GM23338 (cell line): Measurements from ENCODE around the gene MCTP2. TPM values are rescaled to one million over a fixed set of nuclear protein-coding genes. Genes with fewer than 3 reads are reported as not detected.

Experiments used
- ATAC-seq: fragments of 200-7000 bp; cut with Tn5 transposase; 3 replicates; pipeline ENCODE4 v1.9.1; 2020
- DNase-seq: peaks from one replicate; pipeline ENCODE4 v3.0.0-alpha.2; 2015; ENCODE audit warnings: low spot score
- H2AFZ ChIP-seq: fragments of 200-600 bp; sonication (generic); 2 replicates; pipeline ENCODE4 v1.8.0; 2016; ENCODE audit warnings: antibody characterized with exemption, mild to moderate bottlenecking, moderate library complexity
- H3F3A ChIP-seq: fragments of 200-600 bp; sonication (generic); replicated peaks from 2 replicates; pipeline ENCODE4 v1.8.0; 2017; ENCODE audit warnings: antibody characterized with exemption, mixed run types, low read depth
- H3K27ac ChIP-seq: fragments of 200-600 bp; sonication (generic); 2 replicates; pipeline ENCODE4 v1.6.1; 2016; ENCODE audit warnings: low read depth
- H3K27me3 ChIP-seq: fragments of 200-600 bp; sonication (generic); 2 replicates; pipeline ENCODE4 v1.8.0; 2016; ENCODE audit warnings: mild to moderate bottlenecking, mixed run types, moderate library complexity; ENCODE audit not compliant: insufficient read depth
- H3K36me3 ChIP-seq: fragments of 200-600 bp; sonication (generic); 2 replicates; pipeline ENCODE4 v1.8.0; 2016; ENCODE audit warnings: mild to moderate bottlenecking; ENCODE audit not compliant: insufficient read depth
- H3K4me1 ChIP-seq: fragments of 200-600 bp; sonication (generic); 2 replicates; pipeline ENCODE4 v1.8.0; 2016; ENCODE audit warnings: mild to moderate bottlenecking, moderate library complexity; ENCODE audit not compliant: insufficient read depth
- H3K4me2 ChIP-seq: fragments of 200-600 bp; sonication (generic); 2 replicates; pipeline ENCODE4 v1.7.1; 2017; ENCODE audit warnings: mixed run types
- H3K4me3 ChIP-seq: fragments of 200-600 bp; sonication (generic); 2 replicates; pipeline ENCODE4 v1.6.1; 2016; ENCODE audit warnings: mixed run types
- H3K79me2 ChIP-seq: fragments of 200-600 bp; sonication (generic); replicated peaks from 2 replicates; pipeline ENCODE4 v1.8.0; 2017; ENCODE audit warnings: mild to moderate bottlenecking; ENCODE audit not compliant: insufficient read depth
- H3K9me2 ChIP-seq: fragments of 200-600 bp; sonication (generic); 2 replicates; pipeline ENCODE4 v1.8.0; 2017; ENCODE audit not compliant: insufficient read depth
- H4K20me1 ChIP-seq: fragments of 200-600 bp; sonication (generic); replicated peaks from 2 replicates; pipeline ENCODE4 v1.8.0; 2017; ENCODE audit warnings: mild to moderate bottlenecking; ENCODE audit not compliant: insufficient read depth
- H3K27ac Mint-ChIP-seq: 2 replicates; pipeline ENCODE4 v1.8.0; 2020; ENCODE audit warnings: inconsistent platforms, mild to moderate bottlenecking, moderate library complexity, mixed read lengths
- H3K27me3 Mint-ChIP-seq: 3 replicates; pipeline ENCODE4 v1.8.0; 2022; ENCODE audit warnings: low read depth, mild to moderate bottlenecking, moderate library complexity, mixed read lengths, inconsistent platforms; ENCODE audit not compliant: insufficient read depth, poor library complexity
- H3K36me3 Mint-ChIP-seq: 3 replicates; pipeline ENCODE4 v1.8.0; 2021; ENCODE audit warnings: low read depth, mild to moderate bottlenecking, inconsistent platforms, moderate library complexity, mixed read lengths
- H3K4me1 Mint-ChIP-seq: 3 replicates; pipeline ENCODE4 v1.8.0; 2020; ENCODE audit warnings: mild to moderate bottlenecking, inconsistent platforms, mixed read lengths
- H3K4me3 Mint-ChIP-seq: 3 replicates; pipeline ENCODE4 v1.8.0; 2021; ENCODE audit warnings: moderate library complexity, mild to moderate bottlenecking, inconsistent platforms, mixed read lengths
- H3K9me3 Mint-ChIP-seq: 3 replicates; pipeline ENCODE4 v1.8.0; 2020; ENCODE audit warnings: moderate library complexity, mild to moderate bottlenecking, inconsistent platforms, mixed read lengths
- CREB1 ChIP-seq: fragments of 250-450 bp; sonication (Bioruptor Pico); IDR thresholded peaks from 2 replicates; pipeline ENCODE4 v1.5.0; 2020; ENCODE audit warnings: low read depth, mild to moderate bottlenecking, moderate library complexity
- CTCF ChIP-seq, 2 experiments: fragments of 200-600 bp in 1 of 2; sonication (generic) in 1 of 2; conservative IDR thresholded peaks; 2 replicates each; pipeline versions ENCODE4 v1.5.1 to v1.6.1; 2016 to 2017; ENCODE audit warnings: antibody characterized with exemption in 2 of 2, low read depth in 2 of 2, mild to moderate bottlenecking in 2 of 2, moderate library complexity in 1 of 2
- ETS1 ChIP-seq: IDR thresholded peaks from 2 replicates; pipeline ENCODE4 v1.6.1; 2016; ENCODE audit warnings: antibody characterized with exemption
- EZH2 ChIP-seq: fragments of 200-600 bp; sonication (generic); IDR thresholded peaks from one replicate; pipeline ENCODE4 v1.8.0; 2017; ENCODE audit warnings: antibody characterized with exemption, mild to moderate bottlenecking, low read depth; ENCODE audit not compliant: unreplicated experiment
- EZH2phosphoT487 ChIP-seq: fragments of 200-600 bp; sonication (generic); IDR thresholded peaks from one replicate; pipeline ENCODE4 v1.8.1; 2018; ENCODE audit warnings: antibody characterized with exemption; ENCODE audit not compliant: unreplicated experiment
- JUNB ChIP-seq: IDR thresholded peaks from one replicate; pipeline ENCODE4 v1.6.1; 2016; ENCODE audit warnings: antibody characterized with exemption; ENCODE audit not compliant: unreplicated experiment
- NANOG ChIP-seq: IDR thresholded peaks from 2 replicates; pipeline ENCODE4 v1.6.1; 2016; ENCODE audit warnings: antibody characterized with exemption, borderline replicate concordance
- POLR2AphosphoS5 ChIP-seq: IDR thresholded peaks from 2 replicates; pipeline ENCODE4 v1.6.1; 2016; ENCODE audit warnings: antibody characterized with exemption, low read depth
- REST ChIP-seq: IDR thresholded peaks from one replicate; pipeline ENCODE4 v1.6.1; 2018; ENCODE audit warnings: antibody characterized with exemption; ENCODE audit not compliant: unreplicated experiment
- STAT1 ChIP-seq: IDR thresholded peaks from one replicate; pipeline ENCODE4 v1.6.1; 2016; ENCODE audit warnings: antibody characterized with exemption; ENCODE audit not compliant: unreplicated experiment
- ZNF114 ChIP-seq: fragments of 250-450 bp; sonication (Bioruptor Pico); IDR thresholded peaks from 2 replicates; pipeline ENCODE4 v1.5.0; 2020; ENCODE audit warnings: mild to moderate bottlenecking, moderate library complexity
- ZNF331 ChIP-seq: fragments of 250-450 bp; sonication (Bioruptor Pico); IDR thresholded peaks from 2 replicates; pipeline ENCODE4 v1.5.0; 2020; ENCODE audit warnings: low read depth, mild to moderate bottlenecking, moderate library complexity
- ZNF462 ChIP-seq: fragments of 250-450 bp; sonication (Bioruptor Pico); IDR thresholded peaks from 2 replicates; pipeline ENCODE4 v1.5.0; 2020; ENCODE audit warnings: mild to moderate bottlenecking, moderate library complexity
- polyA plus RNA-seq: library from polyadenylated mRNA; unstranded; fragments of >200 nt; fragmentation: Nextera tagmentation; extraction: Ambion mirVana; gene quantifications from 2 replicates; pipeline ENCODE4 v1.2.1, GENCODE V29; 2016
- total RNA-seq: library from RNA; depleted of rRNA; stranded (reverse); fragments of >200 nt; shearing (Covaris generic); gene quantifications from 2 replicates; pipeline ENCODE4 v1.2.3, GENCODE V29; 2014

The MCTP2 gene
- total and polyA plus RNA-seq, 2 experiments from 2014 or later: 1.8 to 5.5 TPM

- H3F3A ChIP-seq: no peaks in the 10 kb centered on the region
- no peaks in the 10 kb centered on the region for H3K79me2 ChIP-seq
- H2AFZ ChIP-seq: no peak overlapping the region
- no peaks in the 10 kb centered on the region for H3K9me2 ChIP-seq
- no peak overlapping the region for H3K27ac Mint-ChIP-seq
- H4K20me1 ChIP-seq: no peaks in the 10 kb centered on the region
- H3K4me3 Mint-ChIP-seq: no peak overlapping the region
- no peaks in the 10 kb centered on the region for H3K27me3 ChIP-seq
- no peak for DNase-seq
- peaks cover 11% of the 10 kb centered on the region for H3K4me1 Mint-ChIP-seq
- no peak for ATAC-seq
- H3K4me3 ChIP-seq: no peak overlapping the region
- no peaks in the 10 kb centered on the region for H3K9me3 Mint-ChIP-seq
- no peak overlapping the region for H3K27ac ChIP-seq
- no peak overlapping the region for H3K4me2 ChIP-seq
- TF ChIP-seq ZNF462 (CRISPR knock-in tag) (no peak), EZH2phosphoT487 (no peak), REST (no peak), JUNB (no peak), ETS1 (no peak), ZNF114 (CRISPR knock-in tag) (no peak), CREB1 (no peak), EZH2 (no peak), POLR2AphosphoS5 (no peak), ZNF331 (no peak), CTCF (conservative IDR thresholded peaks at IDR 0.05; ENCODE audit: low read depth in 2 of 2) (no peak), STAT1 (no peak), NANOG (no peak)
- H3K36me3 Mint-ChIP-seq: no peaks in the 10 kb centered on the region
- H3K27me3 Mint-ChIP-seq: peaks cover 5% of the 10 kb centered on the region
- H3K36me3 ChIP-seq: no peaks in the 10 kb centered on the region
- H3K4me1 ChIP-seq: no peaks in the 10 kb centered on the region
These were observed 151.7 kb downstream of the MCTP2 start for GRCh38 chr15:94383041-94383440.
